ENCODE results near the gene PARD3B. TPM values are rescaled to one million over a fixed set of nuclear protein-coding genes. Genes with fewer than 3 reads are reported as not detected.

The PARD3B gene
- total and polyA plus RNA-seq, 2 of the 4 experiments (the other 2 are of a cell fraction): 3.3 to 15.6 TPM

- H3K4ac ChIP-seq (ENCODE audit: low read depth, low read length): no peak overlapping the region
- no CpG with 5 or more reads among the region's 2 CpGs for WGBS, 2 experiments (ENCODE audit: extremely low coverage in 2 of 2, insufficient read length in 1 of 2)
- H2AK9ac ChIP-seq (replicated peaks; ENCODE audit: low read depth, low read length, poor library complexity): no peak overlapping the region
- H3K4me1 ChIP-seq (ENCODE audit: control insufficient read depth, insufficient read depth, low read length): no peaks in the 10 kb centered on the region
- no peak overlapping the region for H3K56ac ChIP-seq (ENCODE audit: extremely low read depth, insufficient read depth, low read length)
- no peak overlapping the region for H3K9ac ChIP-seq (ENCODE audit: low read depth, low read length)
- no peak overlapping the region for H2BK120ac ChIP-seq (ENCODE audit: low read depth, low read length)
- no TSS peak for BruUV-seq (replicated peaks)
- H3K18ac ChIP-seq (ENCODE audit: low read depth, low read length): no peak overlapping the region
- DNase-seq: peak; percentile 15
- no peak overlapping the region for H3K27ac ChIP-seq (ENCODE audit: insufficient read depth, low read length)
- no peak overlapping the region for H2AK5ac ChIP-seq (ENCODE audit: low read depth, low read length)
- ChIA-PET CTCF (no interaction called here), POLR2A (ENCODE audit: unreplicated experiment) (no interaction called here)
- H4K8ac ChIP-seq (ENCODE audit: low read depth in 2 of 2, low read length in 2 of 2): no peak overlapping the region; a peak in 1 of 4 replicates
- H4K91ac ChIP-seq (ENCODE audit: insufficient read depth, low read depth, low read length): no peak overlapping the region
- no peak overlapping the region for H2BK15ac ChIP-seq (ENCODE audit: low read depth, low read length)
- no peaks in the 10 kb centered on the region for H3K27me3 ChIP-seq (ENCODE audit: control insufficient read depth, insufficient read depth, low read length)
- H3K14ac ChIP-seq (replicated peaks; ENCODE audit: low read depth, low read length): no peak overlapping the region
- no peaks in the 10 kb centered on the region for H3K9me3 ChIP-seq (ENCODE audit: control insufficient read depth, insufficient read depth, low read length)
- H2BK20ac ChIP-seq (ENCODE audit: low read depth, low read length): no peak overlapping the region
- no peak overlapping the region for H2BK5ac ChIP-seq (ENCODE audit: low read depth, low read length, poor library complexity, severe bottlenecking)
- no peak overlapping the region for H4K5ac ChIP-seq (ENCODE audit: low read depth, low read length)
- no peak for ATAC-seq (ENCODE audit: low read depth)
- H4K20me1 ChIP-seq (ENCODE audit: insufficient read depth, low read length): no peaks in the 10 kb centered on the region
- no peak overlapping the region for H3K23ac ChIP-seq (ENCODE audit: low read depth, low read length)
- intact Hi-C loops (cut with micrococcal nuclease): no loop called here
- H3K4me2 ChIP-seq (ENCODE audit: low read depth, low read length): no peak overlapping the region
- dilution Hi-C loops (cut with HindIII; ENCODE audit: low sequenced_read_pairs, unreplicated experiment): no loop called here
- no peak overlapping the region for H2AFZ ChIP-seq (replicated peaks; ENCODE audit: low read length, poor library complexity)
- in situ Hi-C loops (cut with MboI; ENCODE audit: low sequenced_read_pairs): no loop called here
- H3K4me3 ChIP-seq (ENCODE audit: insufficient read depth, low read depth, low read length): no peak overlapping the region
- H3K79me1 ChIP-seq (ENCODE audit: low read depth in 1 of 2, low read length in 2 of 2): peaks cover 5 to 8% of the 10 kb centered on the region in 2 experiments; a peak in 3 of 4 replicates
- H3K36me3 ChIP-seq (ENCODE audit: control insufficient read depth, insufficient read depth, low read length): peaks cover 2% of the 10 kb centered on the region; the same call in 1 of the 2 replicates
- TF ChIP-seq MAZ (IDR thresholded peaks at IDR 0.05; ENCODE audit: borderline replicate concordance, low read depth, low read length): no peak
- TF ChIP-seq SMC3 (IDR thresholded peaks at IDR 0.05; ENCODE audit: low read depth, low read length): no peak
- TF ChIP-seq CHD1 (IDR thresholded peaks at IDR 0.05; ENCODE audit: low read depth, low read length): no peak
- TF ChIP-seq CEBPB (IDR thresholded peaks at IDR 0.05; ENCODE audit: low read depth, low read length): no peak
- no peak for TF ChIP-seq RAD21 (IDR thresholded peaks at IDR 0.05; ENCODE audit: low read length)
- no peak for TF ChIP-seq POLR2A (IDR thresholded peaks at IDR 0.05; ENCODE audit: low read depth, low read length)
- TF ChIP-seq ELK1 (IDR thresholded peaks at IDR 0.05; ENCODE audit: borderline replicate concordance, low read depth, low read length): no peak
- TF ChIP-seq BHLHE40 (IDR thresholded peaks at IDR 0.05; ENCODE audit: low read depth, low read length): no peak
- TF ChIP-seq FOS (IDR thresholded peaks at IDR 0.05; ENCODE audit: low read depth, low read length): no peak
- no peak for TF ChIP-seq RCOR1 (IDR thresholded peaks at IDR 0.05; ENCODE audit: insufficient replicate concordance, low read length)
- TF ChIP-seq NFE2L2 (IDR thresholded peaks at IDR 0.05; ENCODE audit: low read depth, low read length): no peak
- TF ChIP-seq MXI1 (IDR thresholded peaks at IDR 0.05; ENCODE audit: borderline replicate concordance, low read depth, low read length): no peak
- TF ChIP-seq RFX5 (IDR thresholded peaks at IDR 0.05; ENCODE audit: low read depth, low read length): no peak
- H3K9me1 ChIP-seq (ENCODE audit: insufficient read depth, low read length): no peaks in the 10 kb centered on the region
These were observed 170.1 kb downstream of the PARD3B start for GRCh38 chr2:204715361-204715760.
